LNCaP clone FGC (cell line): ENCODE data around the gene CPNE4.
A peak's percentile ranks its signal among the peaks of the same experiment; 100 is the strongest.

Source experiments
- DNase-seq: peaks from one replicate; pipeline ENCODE4 v3.0.0-alpha.2; 2011; ENCODE audit warnings: low read depth
- H3K4me3 ChIP-seq: 2 replicates; pipeline ENCODE4 v1.5.1; 2011; ENCODE audit warnings: mild to moderate bottlenecking, low read depth, low read length, control low read depth
- CTCF ChIP-seq: IDR thresholded peaks from 2 replicates; pipeline ENCODE4 v1.5.1; 2012; ENCODE audit warnings: mild to moderate bottlenecking; ENCODE audit not compliant: control insufficient read depth, insufficient read depth; ENCODE audit errors: extremely low read depth

CPNE4 gene

DNA sequence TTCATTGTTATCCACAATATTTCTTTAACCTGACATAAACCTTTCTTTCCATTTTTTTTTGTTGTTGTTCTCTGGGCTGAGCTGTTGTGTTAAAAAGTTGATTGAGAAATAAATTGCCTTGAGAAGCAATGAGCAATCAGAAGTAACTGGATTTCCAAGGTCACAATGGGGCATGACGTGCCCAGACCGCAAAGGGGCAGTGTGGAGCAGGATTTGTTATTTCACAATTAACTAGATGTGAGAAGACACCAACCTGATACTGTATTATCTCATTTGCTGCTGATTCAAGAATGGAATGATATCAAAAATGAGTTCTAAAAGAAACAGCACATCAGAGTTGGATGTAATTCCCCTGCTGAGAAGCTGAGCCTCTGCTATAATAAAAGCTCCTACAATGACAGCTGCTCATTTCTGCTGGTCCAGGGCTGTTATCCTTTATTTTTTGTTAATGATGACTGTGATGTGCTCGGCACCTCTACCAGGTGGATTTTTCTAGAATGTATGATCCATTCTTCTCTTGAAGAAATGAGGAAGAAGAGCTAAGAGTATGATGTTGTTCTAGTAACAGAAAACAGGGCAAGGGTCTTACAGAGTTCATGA, 28.1 kb downstream of the CPNE4 start:
- no peak for DNase-seq
- TF ChIP-seq CTCF = peak; percentile 92
- no peak overlapping the region for H3K4me3 ChIP-seq

DNA sequence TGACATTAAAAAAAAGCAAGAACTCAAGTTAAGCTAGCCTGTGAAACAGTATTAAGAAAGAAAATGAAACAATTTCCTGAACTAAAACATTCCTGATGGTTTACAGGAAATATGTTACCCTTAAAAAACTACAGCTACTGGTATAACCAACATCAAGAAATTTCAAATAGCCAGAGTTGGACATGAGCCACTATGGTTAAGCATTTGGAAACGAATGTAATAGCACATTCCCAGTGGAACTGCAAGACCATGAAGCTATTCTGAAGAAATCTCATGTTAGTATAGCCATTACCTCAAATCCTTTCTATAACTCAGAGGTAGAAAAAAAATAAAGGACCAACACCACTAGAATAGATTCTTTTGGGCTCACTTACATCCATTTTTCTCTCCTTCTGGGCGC, 30.2 kb downstream of the CPNE4 start:
- no peak overlapping the region for H3K4me3 ChIP-seq
- TF ChIP-seq CTCF = no peak
- no peak for DNase-seq

- DNase-seq = no peak
- no peak for TF ChIP-seq CTCF
- no peak overlapping the region for H3K4me3 ChIP-seq
Observed at GRCh38 chr3:132003685-132004084, 31.1 kb downstream of the CPNE4 start.

DNA sequence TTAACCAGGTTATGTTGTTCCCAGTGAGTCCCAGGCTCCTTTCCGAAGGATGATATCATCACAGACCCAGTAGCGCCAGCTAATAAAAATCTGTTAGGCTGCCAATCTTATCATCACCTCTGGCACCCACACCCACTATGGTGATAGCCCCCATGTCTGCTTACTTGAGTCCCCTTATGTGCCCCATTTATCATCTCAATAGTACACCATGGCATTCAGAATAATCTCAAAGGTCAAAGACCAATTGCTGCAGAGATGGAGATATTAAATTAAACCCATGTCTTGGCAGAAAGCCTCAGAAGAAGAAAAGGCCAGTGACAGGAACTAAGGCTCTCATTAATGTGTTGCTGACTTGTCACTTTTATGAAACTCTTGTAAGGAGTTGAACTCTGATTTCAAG, 32.8 kb downstream of the CPNE4 start:
- no peak for TF ChIP-seq CTCF
- H3K4me3 ChIP-seq = no peak overlapping the region

GRCh38 chr3:132001036-132001435, 33.8 kb downstream of the CPNE4 start:
- no peak for TF ChIP-seq CTCF
- DNase-seq = no peak
- H3K4me3 ChIP-seq = no peak overlapping the region

More for the DNA sequence above, 32.8 kb downstream of the CPNE4 start:
- DNase-seq = no peak

- DNase-seq = no peak
- H3K4me3 ChIP-seq = no peak overlapping the region
- TF ChIP-seq CTCF = no peak
Observed at GRCh38 chr3:131998027-131998426, 36.8 kb downstream of the CPNE4 start.

- DNase-seq = no peak
- TF ChIP-seq CTCF = no peak
- H3K4me3 ChIP-seq = no peak overlapping the region
Observed at GRCh38 chr3:131995891-131996290, 38.9 kb downstream of the CPNE4 start.
